EL (cell line): ENCODE results near the gene RBM33.
A peak's percentile ranks its signal among the peaks of the same experiment; 100 is the strongest.

Source experiments
- DNase-seq: peaks from one replicate; pipeline ENCODE4 v3.0.0-alpha.2; 2016

RBM33 gene

GRCh38 chr7:155802291-155802690, 157.8 kb downstream of the RBM33 start:
- no peak for DNase-seq

- no peak for DNase-seq
These were observed 158.5 kb downstream of the RBM33 start for GRCh38 chr7:155802906-155803417.

- no peak for DNase-seq
These were observed 159.2 kb downstream of the RBM33 start for GRCh38 chr7:155803418-155804376.

GRCh38 chr7:155804431-155804831, 160.0 kb downstream of the RBM33 start:
- no peak for DNase-seq

GRCh38 chr7:155804897-155805825, 160.7 kb downstream of the RBM33 start:
- DNase-seq: peak; percentile 60

GRCh38 chr7:155805826-155806095, 161.3 kb downstream of the RBM33 start:
- no peak for DNase-seq

GRCh38 chr7:155806096-155806871, 161.8 kb downstream of the RBM33 start:
- no peak for DNase-seq

GRCh38 chr7:155807065-155807671, 162.7 kb downstream of the RBM33 start:
- no peak for DNase-seq

GRCh38 chr7:155807789-155808548, 163.5 kb downstream of the RBM33 start:
- DNase-seq: no peak

GRCh38 chr7:155808549-155809331, 164.3 kb downstream of the RBM33 start:
- DNase-seq: no peak

GRCh38 chr7:155809332-155809946, 165.0 kb downstream of the RBM33 start:
- DNase-seq: no peak

GRCh38 chr7:155809947-155810769, 165.7 kb downstream of the RBM33 start:
- no peak for DNase-seq

GRCh38 chr7:155810770-155811559, 166.5 kb downstream of the RBM33 start:
- no peak for DNase-seq

GRCh38 chr7:155811560-155811894, 167.1 kb downstream of the RBM33 start:
- no peak for DNase-seq

GRCh38 chr7:155811895-155812761, 167.7 kb downstream of the RBM33 start, which contains the start of gene SHH:
SHH (minus strand) TSS chr7:155812463; CDS start chr7:155812122, 341 bp downstream.
- DNase-seq: no peak

GRCh38 chr7:155813125-155813524, 168.7 kb downstream of the RBM33 start:
- no peak for DNase-seq

- DNase-seq: no peak
These were observed 169.3 kb downstream of the RBM33 start for GRCh38 chr7:155813546-155814315.
